ENCODE results near the gene FOXP1. TPM values are rescaled to one million over a fixed set of nuclear protein-coding genes. Genes with fewer than 3 reads are reported as not detected.

The FOXP1 gene
- total and polyA plus RNA-seq, 2 donors from 2014 or later = 6.7 to 87.2 TPM

DNA sequence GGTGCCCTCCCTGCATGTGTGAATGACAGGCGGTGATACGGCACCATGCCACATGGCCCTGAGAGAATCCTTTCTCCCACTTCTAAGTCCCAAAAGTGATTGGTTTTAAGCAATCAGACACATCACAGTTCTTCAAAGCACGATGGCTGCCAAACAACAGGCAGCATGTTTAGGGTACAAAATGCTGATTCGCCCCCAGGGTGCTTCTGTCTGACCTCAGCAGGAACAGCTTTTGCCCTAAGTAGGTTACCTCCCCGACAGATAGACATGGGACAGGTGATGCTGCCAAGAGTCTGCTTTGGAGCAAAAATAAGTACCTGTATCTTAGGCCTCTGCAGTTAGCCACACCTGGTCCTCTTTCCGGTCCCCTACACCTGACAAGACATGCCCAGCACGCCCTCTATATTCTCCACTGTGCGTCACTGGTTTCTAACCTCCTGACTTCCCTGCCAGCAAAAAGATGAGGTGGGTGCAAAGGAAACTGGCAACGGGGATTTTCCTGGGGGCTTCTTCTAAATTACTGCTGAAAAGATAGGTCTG lies 549.8 kb downstream of the FOXP1 start:
- DNase-seq (no peak), FAIRE-seq (no peak)
- intact Hi-C loops (cut with DNase I) = no loop called here
- no peak overlapping the region for H3K9ac ChIP-seq (ENCODE audit: low read length in 3 of 3)
- TF ChIP-seq, protein P1, sequence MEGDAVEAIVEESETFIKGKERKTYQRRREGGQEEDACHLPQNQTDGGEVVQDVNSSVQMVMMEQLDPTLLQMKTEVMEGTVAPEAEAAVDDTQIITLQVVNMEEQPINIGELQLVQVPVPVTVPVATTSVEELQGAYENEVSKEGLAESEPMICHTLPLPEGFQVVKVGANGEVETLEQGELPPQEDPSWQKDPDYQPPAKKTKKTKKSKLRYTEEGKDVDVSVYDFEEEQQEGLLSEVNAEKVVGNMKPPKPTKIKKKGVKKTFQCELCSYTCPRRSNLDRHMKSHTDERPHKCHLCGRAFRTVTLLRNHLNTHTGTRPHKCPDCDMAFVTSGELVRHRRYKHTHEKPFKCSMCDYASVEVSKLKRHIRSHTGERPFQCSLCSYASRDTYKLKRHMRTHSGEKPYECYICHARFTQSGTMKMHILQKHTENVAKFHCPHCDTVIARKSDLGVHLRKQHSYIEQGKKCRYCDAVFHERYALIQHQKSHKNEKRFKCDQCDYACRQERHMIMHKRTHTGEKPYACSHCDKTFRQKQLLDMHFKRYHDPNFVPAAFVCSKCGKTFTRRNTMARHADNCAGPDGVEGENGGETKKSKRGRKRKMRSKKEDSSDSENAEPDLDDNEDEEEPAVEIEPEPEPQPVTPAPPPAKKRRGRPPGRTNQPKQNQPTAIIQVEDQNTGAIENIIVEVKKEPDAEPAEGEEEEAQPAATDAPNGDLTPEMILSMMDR (IDR thresholded peaks at IDR 0.05; ENCODE audit: borderline replicate concordance, extremely low read depth, insufficient read depth) = no peak
- no peak overlapping the region for H3K27ac ChIP-seq (ENCODE audit: low read depth in 2 of 2, low read length in 2 of 2)
- H3K27me3 ChIP-seq (ENCODE audit: control insufficient read depth, insufficient read depth, low read length) = no peaks in the 10 kb centered on the region
- H3K4me1 ChIP-seq (ENCODE audit: control insufficient read depth in 2 of 3, insufficient read depth in 2 of 3, low read depth in 1 of 3, low read length in 3 of 3) = peaks cover 0 to 3% (median 0%) of the 10 kb centered on the region in 3 donors
- H3K4me3 ChIP-seq (ENCODE audit: low read length in 3 of 3) = no peak overlapping the region
- H3K9me3 ChIP-seq (ENCODE audit: control insufficient read depth in 2 of 3, insufficient read depth in 1 of 3, low read length in 3 of 3) = no peaks in the 10 kb centered on the region
- peaks cover 0 to 11% (median 2%) of the 10 kb centered on the region in 3 donors for H3K36me3 ChIP-seq (ENCODE audit: control insufficient read depth in 2 of 3, insufficient read depth in 3 of 3, low read length in 3 of 3)

DNA sequence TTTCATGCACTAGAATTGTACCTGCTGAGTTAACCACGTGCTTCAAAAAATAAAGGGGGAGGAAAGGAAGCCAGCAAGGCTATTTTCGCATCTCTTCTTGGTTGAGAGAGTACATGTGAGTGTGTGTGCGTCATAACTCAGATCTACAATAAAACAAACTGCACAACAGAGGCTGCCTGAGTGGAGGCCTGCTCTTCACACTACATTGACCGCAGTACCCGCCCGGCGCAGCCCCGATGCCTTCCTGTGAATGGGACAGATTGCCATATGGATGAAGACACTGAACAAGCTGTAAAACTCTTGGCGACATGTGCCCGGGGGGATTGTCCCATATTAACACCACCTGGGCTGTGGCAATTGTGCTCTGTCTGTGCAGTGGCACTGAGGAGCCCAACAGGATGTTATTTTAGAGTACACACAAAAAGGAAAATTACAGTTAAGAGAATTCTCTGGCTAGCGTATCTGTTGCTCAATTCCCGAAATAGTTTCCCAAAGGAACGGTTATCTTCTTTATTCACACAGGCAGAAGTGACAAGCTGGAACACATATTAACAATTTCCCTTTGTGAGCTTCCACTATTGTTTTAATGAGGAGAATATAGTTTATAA lies 551.5 kb downstream of the FOXP1 start:
- Histone ChIP-seq H3K36me3 (ENCODE audit: control insufficient read depth in 2 of 3, insufficient read depth in 3 of 3, low read length in 3 of 3) (peaks cover 0 to 4% (median 0%) of the 10 kb centered on the region in 3 donors), H3K4me3 (ENCODE audit: low read length in 3 of 3) (no peak overlapping the region), H3K27me3 (ENCODE audit: control insufficient read depth, insufficient read depth, low read length) (no peaks in the 10 kb centered on the region), H3K27ac (ENCODE audit: low read depth in 2 of 2, low read length in 2 of 2) (no peak overlapping the region), H3K4me1 (ENCODE audit: control insufficient read depth in 2 of 3, insufficient read depth in 2 of 3, low read depth in 1 of 3, low read length in 3 of 3) (peaks cover 0 to 3% (median 0%) of the 10 kb centered on the region in 3 donors), H3K9me3 (ENCODE audit: control insufficient read depth in 2 of 3, insufficient read depth in 1 of 3, low read length in 3 of 3) (no peaks in the 10 kb centered on the region), H3K9ac (ENCODE audit: low read length in 3 of 3) (no peak overlapping the region)
- DNase-seq (peak in 3 of 5 donors; percentile 39 to 55 (median 46)), FAIRE-seq (no peak)
- TF ChIP-seq, protein P1 (IDR thresholded peaks at IDR 0.05; ENCODE audit: borderline replicate concordance, extremely low read depth, insufficient read depth) = no peak
- intact Hi-C loops (cut with DNase I) = no loop called here

DNA sequence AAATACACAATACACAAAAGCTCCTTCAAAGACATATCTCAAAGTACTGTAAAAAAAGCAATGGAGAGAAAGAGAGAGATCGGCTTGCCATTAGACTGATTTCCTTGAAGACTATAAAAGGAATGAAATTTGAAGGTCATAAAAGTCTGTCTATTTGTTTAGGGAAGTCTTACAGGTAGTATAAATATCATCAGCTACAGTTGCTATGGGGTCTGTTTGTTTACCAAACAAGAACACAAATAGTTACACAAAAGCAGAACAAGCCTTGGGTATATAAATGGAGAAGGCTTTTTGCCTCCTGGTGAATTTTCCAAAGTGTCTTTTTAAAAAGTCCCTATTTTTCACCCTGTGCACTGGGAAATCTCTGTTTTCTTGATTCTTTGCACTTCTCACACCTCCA lies 552.3 kb downstream of the FOXP1 start:
- no peak for DNase-seq
- peaks cover 0 to 4% (median 0%) of the 10 kb centered on the region in 3 donors for H3K36me3 ChIP-seq (ENCODE audit: control insufficient read depth in 2 of 3, insufficient read depth in 3 of 3, low read length in 3 of 3)
- TF ChIP-seq, protein P1 (IDR thresholded peaks at IDR 0.05; ENCODE audit: borderline replicate concordance, extremely low read depth, insufficient read depth) = no peak
- H3K9ac ChIP-seq (ENCODE audit: low read length in 3 of 3) = no peak overlapping the region
- no peak overlapping the region for H3K4me3 ChIP-seq (ENCODE audit: low read length in 3 of 3)
- H3K9me3 ChIP-seq (ENCODE audit: control insufficient read depth in 2 of 3, insufficient read depth in 1 of 3, low read length in 3 of 3) = no peaks in the 10 kb centered on the region
- peaks cover 0 to 6% (median 0%) of the 10 kb centered on the region in 3 donors for H3K4me1 ChIP-seq (ENCODE audit: control insufficient read depth in 2 of 3, insufficient read depth in 2 of 3, low read depth in 1 of 3, low read length in 3 of 3)
- intact Hi-C loops (cut with DNase I) = no loop called here
- no peaks in the 10 kb centered on the region for H3K27me3 ChIP-seq (ENCODE audit: control insufficient read depth, insufficient read depth, low read length)
- H3K27ac ChIP-seq (ENCODE audit: low read depth in 2 of 2, low read length in 2 of 2) = no peak overlapping the region
- FAIRE-seq = no peak
